LNCaP clone FGC (cell line): Measurements from ENCODE around the gene NTHL1.
"Not testable (repeated sequence)": the region's sequence is repeated elsewhere in the genome, so short reads cannot be mapped to it uniquely, and the experiment has no call there.

Experiments used
- DNase-seq: peaks from one replicate; pipeline ENCODE4 v3.0.0-alpha.2; 2011; ENCODE audit warnings: low read depth
- H3K4me3 ChIP-seq: 2 replicates; pipeline ENCODE4 v1.5.1; 2011; ENCODE audit warnings: mild to moderate bottlenecking, low read depth, low read length, control low read depth
- CTCF ChIP-seq: IDR thresholded peaks from 2 replicates; pipeline ENCODE4 v1.5.1; 2012; ENCODE audit warnings: mild to moderate bottlenecking; ENCODE audit not compliant: control insufficient read depth, insufficient read depth; ENCODE audit errors: extremely low read depth

NTHL1 gene

GRCh38 chr16:2015117-2015946, 32.3 kb downstream of the NTHL1 start:
- H3K4me3 ChIP-seq: no peak overlapping the region
- no peak for TF ChIP-seq CTCF
- peak; percentile 96 for DNase-seq

- DNase-seq: no peak
These were observed 34.1 kb downstream of the NTHL1 start for GRCh38 chr16:2013527-2013926.

GRCh38 chr16:2011726-2012125, 35.9 kb downstream of the NTHL1 start:
- not testable (repeated sequence) for DNase-seq, H3K4me3 ChIP-seq

More at GRCh38 chr16:2013527-2013926, 34.1 kb downstream of the NTHL1 start:
- no peak for TF ChIP-seq CTCF
- no peak overlapping the region for H3K4me3 ChIP-seq

- no peak for DNase-seq
- TF ChIP-seq CTCF: no peak
These were observed 37.7 kb downstream of the NTHL1 start, which contains the start of gene ZNF598 for GRCh38 chr16:2009791-2010510. Gene ZNF598, minus strand, starts transcription at chr16:2009821.

GRCh38 chr16:2009164-2009711, 38.4 kb downstream of the NTHL1 start:
- no peak for DNase-seq
- peak overlapping the region; percentile 80 for H3K4me3 ChIP-seq
- TF ChIP-seq CTCF: no peak

More at GRCh38 chr16:2009791-2010510, 37.7 kb downstream of the NTHL1 start, which contains the start of gene ZNF598:
- H3K4me3 ChIP-seq: peak within 1 kb of the TSS; percentile 90

- no peak for DNase-seq
- H3K4me3 ChIP-seq: peak overlapping the region; percentile 80
- TF ChIP-seq CTCF: no peak
These were observed 38.9 kb downstream of the NTHL1 start for GRCh38 chr16:2008631-2009163.

- DNase-seq: peak; percentile 94
- peak overlapping the region; percentile 80 for H3K4me3 ChIP-seq
- no peak for TF ChIP-seq CTCF
These were observed 39.6 kb downstream of the NTHL1 start for GRCh38 chr16:2008009-2008526.
